Measurements from ENCODE around the gene SMG5.

SMG5 gene

GRCh38 chr1:156212833-156213643 is 69.6 kb downstream of the SMG5 start, which contains the start of gene PMF1:
Gene PMF1 (plus strand): TSS chr1:156213007. CDS start chr1:156213016, 9 bp downstream.
- ATAC-seq: peak; percentile 87 to 91

GRCh38 chr1:156212130-156212529 is 70.5 kb downstream of the SMG5 start:
- no peak for ATAC-seq

GRCh38 chr1:156211243-156211642 is 71.4 kb downstream of the SMG5 start:
- ATAC-seq: no peak

GRCh38 chr1:156204686-156205085 is 77.9 kb downstream of the SMG5 start:
- ATAC-seq: no peak

- ATAC-seq: no peak
These were observed 79.3 kb downstream of the SMG5 start for GRCh38 chr1:156203331-156203730.

GRCh38 chr1:156200044-156200443 is 82.6 kb downstream of the SMG5 start:
- ATAC-seq: no peak
